Fibroblast of skin of left biceps (primary cell): ENCODE data around the gene DNAI7.

Experiments
- DNase-seq, 2 experiments: peaks; one replicate each; pipeline ENCODE4 v3.0.0-alpha.2; 2013; ENCODE audit warnings: low read depth in 2 of 2

The DNAI7 gene

DNA sequence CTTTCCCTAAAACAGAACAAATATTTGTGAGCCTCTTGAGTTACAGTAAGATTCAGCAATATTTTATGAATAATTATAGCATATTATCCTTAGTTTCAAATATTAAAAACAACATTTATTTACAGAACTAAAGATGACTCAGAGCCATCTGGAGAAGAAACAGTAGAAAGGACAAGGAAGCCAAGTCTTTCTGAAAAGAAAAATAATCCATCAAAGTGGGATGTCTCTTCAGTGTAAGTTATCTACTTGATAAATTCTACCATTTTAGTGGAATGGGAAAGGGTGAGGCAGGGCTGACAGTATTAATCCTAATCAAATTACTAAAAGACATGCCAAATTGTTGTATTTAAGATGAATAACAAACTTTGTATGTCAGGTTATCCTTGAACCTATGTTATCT lies 88.1 kb downstream of the DNAI7 start:
- no peak for DNase-seq

DNA sequence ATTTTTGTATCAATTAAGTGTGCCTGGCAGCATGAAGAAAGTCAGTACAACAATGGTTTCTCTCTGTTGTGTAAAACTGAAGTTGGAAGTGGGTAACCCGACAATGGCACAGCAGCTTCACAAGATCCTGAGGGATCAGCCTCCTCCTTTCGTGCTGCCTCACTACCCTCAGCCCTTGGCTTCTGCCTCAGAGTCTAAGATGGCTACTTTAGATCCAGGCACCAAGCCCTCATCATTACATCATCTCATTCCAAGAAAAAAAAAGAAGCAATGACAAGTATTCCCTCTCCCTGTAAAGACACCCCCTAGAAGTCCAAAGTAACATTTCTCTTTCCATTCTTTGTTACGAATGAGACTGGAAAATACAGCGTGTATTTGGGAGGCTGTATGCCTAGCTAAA lies 92.6 kb downstream of the DNAI7 start:
- DNase-seq: no peak

DNA sequence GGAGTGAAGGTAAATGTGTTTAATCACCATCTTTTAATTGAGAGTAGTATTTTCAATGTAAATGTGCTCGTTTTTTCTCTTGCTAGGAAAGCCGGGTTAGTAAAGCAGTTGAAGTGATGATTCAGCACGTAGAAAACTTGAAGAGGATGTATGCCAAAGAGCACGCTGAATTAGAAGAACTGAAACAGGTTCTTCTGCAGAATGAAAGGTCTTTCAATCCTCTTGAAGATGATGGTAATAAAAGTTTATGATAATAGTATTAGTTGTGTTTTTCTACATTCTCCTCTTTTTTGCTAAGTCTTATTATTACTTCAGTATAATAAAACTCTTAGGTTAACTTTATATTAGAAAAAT lies 93.9 kb downstream of the DNAI7 start:
- DNase-seq: no peak

DNA sequence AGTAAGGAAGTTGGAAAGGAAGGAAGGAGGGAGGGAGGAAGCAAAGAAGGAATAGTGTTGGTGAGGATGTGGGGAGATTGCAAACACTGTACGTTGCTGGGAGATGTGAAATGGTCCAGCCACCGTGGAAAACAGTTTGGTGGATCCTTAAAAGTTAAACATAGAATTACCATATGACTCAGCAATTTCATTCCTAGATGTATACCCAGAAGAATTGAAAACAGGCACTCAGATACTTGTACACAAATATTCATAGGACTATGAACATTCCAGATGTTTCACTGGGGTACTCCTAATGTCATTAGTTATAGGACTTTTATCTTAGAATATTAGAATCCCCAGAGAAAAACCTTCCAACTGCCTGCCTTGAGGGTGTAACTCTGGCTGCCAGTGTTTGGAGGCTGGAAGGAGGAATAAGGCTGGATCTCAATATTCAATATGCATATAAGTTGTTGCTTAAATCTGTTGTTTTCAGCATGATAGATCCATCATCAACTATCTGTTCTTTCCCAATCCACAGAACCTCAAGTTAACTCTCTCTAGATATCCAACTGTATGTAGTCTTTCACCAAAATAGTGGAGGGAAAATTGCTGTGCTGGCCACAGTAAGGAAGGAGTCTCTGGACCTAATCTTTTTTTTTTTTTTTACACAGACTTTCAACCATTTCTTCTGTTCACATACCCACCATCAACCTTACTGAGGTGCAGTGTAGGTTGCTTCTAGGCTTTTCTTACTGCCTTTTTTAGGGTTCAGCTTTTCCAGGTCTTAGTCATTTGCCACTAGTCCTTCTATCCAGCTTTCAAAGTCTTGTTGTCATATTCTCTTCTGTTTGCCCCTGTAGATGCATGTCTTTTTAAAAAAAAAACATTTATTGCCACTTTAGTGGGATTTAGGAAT lies 94.5 kb downstream of the DNAI7 start:
- DNase-seq: no peak

DNA sequence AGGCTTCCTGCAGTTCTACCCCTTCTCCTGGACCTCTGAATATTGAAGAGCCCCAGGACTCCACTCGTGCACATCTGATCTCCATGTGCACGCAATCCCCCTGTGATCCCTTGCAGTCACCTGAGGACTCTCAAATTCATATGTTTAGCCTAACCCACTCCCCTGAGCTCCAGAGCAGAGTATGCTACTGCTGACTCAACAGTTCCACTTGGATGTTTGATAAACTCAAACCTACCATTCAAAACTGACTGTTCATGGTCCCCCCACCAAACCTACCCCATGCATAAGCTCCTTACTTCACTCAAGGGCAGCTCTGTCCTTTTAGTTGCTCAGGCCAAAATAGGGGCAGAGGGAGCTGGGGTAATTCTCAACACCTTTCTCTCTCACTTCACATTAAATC lies 96.0 kb downstream of the DNAI7 start:
- no peak for DNase-seq

DNA sequence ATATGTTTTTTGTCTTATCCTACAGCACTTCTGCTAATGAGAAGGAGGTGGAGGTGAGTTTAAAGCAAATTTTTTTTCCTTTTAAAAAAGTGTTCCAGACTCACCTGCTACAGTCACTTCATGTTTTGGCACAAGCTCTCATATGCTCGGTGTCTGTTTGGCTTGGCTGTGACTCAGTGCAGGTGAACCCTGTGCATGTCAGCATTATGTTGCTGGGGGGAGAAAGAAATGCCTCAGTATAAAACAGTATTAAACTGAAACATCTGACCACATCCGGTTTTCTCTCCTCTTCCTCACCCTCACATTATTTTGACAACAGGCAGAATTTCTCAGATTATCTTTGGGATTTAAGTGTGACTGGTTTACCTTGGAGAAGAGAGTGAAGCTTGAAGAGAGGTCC lies 105.2 kb downstream of the DNAI7 start:
- no peak for DNase-seq

DNA sequence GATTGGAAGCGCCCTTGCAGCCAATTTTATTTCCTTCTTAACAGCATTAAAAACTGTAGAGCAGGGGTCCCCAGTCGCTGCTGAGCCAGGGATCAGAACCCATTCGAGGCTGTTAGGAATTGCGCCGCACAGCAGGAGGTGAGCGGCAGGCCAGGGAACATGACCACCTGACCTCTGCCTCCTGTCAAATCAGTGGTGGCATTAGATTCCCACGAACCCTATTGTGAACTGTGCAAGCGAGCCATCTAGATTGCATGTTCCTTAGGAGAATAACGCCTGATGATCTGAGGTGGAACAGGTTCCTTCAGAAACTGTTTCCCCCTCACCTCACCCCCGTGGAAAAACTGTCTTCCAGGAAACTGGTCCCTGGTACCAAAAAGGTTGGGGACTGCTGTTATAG lies 107.4 kb downstream of the DNAI7 start:
- DNase-seq: no peak

DNA sequence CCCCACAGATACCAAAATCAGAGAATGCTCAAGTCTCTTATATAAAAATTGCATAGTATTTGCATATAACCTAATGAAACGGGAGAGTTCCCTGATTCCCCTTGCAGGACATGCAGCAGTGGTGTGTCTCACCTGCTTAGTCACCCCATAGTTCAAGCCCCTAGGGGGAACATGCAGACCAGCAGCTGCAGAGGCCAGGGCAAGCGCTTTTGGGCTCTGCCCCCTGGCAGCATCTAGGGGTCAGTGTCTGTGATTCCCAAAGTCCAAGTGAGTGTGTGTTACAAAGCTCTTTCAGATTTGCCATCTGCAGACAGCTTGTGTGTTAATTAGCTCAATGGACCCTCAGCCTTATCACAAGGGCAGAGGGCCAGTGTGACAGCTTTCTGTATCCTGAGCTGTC lies 110.1 kb downstream of the DNAI7 start:
- DNase-seq: no peak

DNA sequence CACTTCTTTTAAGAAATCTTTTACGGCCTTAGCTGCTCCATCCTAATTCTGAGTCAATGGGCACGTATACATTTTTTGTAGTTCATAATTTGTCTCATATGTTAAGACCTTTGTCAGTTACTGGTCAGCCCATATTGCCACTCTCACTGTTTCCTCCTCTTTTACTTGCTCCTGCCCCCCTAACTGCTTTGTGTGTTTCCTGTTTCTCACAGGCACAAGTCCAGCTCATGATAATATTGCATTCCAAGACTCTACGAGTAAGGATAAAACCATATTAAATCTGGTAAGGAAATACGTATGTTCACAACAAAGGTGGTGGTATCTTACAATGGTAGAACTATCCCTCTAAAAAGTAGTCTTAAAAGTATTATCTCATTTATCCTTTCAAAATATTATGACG lies 111.7 kb downstream of the DNAI7 start:
- no peak for DNase-seq

DNA sequence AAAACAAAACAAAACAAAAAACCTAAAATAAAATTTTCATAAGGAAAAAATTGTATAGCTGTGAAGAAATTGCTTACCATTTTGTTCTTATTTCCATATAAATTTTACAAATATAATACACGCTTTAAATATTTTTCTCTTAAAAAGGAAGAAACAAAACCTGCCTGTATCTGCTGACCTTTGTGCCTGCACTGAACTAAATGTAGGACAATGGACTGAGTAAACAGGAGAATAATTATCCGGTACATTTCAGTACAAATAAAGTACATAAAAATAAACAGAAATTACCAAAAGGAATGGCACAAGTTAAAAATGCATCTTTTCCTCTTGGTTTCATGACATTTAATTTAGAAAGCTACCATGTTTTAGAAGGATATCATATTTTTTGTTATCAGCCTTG lies 112.3 kb downstream of the DNAI7 start:
- DNase-seq: no peak

DNA sequence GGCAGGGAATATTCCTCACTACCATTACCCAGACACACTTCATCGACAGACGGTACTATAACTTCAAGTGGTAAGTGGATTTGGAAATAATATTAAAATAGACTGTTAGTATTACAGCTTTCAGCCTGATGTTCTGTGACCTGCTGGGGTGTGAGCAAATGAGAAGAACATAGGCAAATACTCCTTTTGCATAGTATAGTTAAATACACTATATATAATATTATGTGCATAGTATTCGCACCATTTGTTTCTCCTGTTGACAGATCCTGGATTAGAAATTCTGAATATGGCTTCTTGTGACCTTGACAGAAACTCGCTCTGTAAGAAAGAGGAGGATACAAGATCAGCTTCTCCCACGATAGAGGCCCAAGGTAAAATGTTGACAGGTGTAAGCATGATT lies 115.6 kb downstream of the DNAI7 start:
- no peak for DNase-seq

DNA sequence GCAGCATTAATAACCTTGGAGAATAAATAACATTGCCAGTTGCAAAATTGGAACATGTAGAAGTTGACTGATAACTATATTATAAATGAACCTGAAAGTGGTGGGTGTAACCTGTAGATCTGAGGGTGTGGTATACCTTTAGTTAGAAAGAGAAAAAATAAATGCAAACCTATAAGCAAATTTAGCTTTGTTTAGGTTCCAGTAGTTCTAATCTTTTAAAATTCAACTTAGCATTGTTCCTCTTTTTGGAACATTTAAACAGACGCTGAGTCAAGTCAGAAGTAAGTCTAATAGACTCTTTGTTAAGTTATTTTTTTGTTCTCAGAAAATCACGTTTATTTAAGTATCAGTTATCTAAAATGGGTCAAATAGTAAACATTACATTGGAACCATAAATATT lies 120.0 kb downstream of the DNAI7 start:
- no peak for DNase-seq

DNA sequence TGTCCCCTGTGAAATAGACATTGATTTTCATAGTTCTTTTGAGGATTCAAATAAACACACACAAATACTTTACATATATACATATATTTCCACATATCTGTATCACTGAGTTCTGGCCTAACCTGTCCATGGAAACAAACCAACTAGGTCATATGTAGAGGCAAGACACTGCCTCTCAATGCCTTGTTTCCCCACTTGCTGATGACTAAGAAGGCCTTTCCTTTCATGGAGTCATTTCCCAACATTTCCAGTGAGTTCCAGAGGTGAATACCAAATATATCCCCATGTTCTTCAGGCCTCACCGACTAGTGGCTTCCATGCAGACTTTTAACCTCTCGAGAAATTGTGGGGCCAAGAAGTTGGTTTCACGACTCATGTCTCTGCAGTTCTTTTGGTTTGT lies 120.8 kb downstream of the DNAI7 start:
- no peak for DNase-seq

DNA sequence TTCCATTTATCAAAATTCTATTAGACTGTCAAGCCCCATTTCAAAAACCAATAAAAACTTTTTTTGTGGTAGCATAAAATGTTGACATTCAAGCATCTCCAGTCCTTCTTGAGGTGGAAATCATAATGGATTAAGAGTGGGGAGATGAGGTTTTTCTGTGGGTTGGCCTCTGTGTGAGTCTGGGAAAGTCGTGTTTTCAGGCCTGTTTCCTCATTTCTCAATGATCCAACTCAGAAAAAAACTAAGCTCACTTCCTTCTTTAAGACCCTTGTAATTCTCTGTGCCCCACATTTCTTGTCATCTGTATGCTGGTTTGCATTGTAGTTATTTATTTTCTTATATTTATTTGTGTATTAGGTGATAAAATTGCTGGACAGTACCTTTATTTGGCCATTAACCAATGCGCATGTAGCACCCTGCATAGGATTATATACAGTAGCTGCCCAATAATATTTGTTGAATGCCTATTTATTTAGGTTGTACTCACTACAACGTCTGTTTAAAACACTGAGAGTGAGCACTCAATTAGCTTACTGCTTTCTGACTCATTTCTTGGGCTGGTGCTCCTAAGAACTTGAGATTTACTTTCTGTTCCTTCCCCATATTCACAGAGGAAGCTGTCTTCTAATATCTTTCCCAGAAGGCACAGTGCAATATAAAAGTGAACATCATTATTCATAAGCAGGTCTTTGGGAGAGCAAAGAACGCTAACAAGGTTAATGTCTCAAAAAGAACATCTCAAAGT lies 121.9 kb downstream of the DNAI7 start:
- DNase-seq: no peak

DNA sequence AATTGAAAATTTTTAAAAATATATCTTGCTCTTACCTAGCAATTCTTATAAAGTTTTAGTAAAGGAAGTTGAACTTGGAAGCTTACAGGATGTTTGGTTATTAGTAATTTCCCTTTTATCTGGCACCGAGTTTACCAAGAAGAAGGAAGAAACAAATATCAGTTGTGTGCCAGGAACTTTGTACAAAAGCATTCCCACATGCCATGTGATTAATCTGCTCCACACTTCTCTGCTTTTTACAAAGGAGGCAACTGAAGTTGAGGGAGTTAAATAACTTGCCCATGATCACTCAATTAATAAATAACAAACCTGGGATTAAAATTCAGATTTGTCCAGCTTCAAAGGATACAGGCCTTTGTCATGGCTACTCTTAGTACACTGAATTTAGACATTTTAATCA lies 123.6 kb downstream of the DNAI7 start:
- no peak for DNase-seq

DNA sequence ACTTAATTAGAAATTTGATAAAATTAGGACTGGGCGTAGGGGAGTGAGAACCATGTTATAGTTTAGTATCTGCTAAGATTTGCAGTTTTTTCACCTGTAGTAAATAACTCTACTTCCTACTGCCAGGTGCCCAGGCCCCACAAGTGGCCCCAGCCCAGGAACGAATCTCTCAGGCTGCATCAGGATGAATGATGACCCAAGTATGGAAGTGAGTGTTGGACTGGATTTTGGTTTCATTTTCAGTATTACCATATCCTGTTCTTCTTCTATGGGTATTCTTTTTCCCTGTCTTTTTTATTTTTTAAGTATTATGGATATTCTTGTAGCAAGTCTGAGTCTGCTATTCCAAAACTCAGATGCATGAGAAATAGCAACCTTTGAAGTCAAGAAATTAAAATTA lies 125.7 kb downstream of the DNAI7 start:
- no peak for DNase-seq

DNA sequence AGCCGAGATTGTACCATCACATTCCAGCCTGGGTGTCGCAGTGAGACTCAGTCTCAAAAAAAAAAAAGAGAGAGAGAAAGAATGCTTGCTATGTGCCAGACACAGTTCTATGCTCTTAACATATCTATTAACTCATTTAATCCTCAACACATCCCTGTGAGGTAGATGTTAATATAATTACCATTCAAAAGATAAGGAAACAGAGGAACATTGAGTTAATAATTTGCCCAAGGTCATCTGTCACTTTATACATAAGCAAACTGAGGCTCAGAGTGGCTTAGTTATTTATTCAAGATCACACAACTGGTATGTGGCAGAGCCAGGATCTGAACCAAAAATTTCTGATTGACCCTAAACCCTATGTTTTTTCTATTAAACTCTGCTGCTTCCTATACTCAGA lies 129.9 kb downstream of the DNAI7 start:
- no peak for DNase-seq

DNA sequence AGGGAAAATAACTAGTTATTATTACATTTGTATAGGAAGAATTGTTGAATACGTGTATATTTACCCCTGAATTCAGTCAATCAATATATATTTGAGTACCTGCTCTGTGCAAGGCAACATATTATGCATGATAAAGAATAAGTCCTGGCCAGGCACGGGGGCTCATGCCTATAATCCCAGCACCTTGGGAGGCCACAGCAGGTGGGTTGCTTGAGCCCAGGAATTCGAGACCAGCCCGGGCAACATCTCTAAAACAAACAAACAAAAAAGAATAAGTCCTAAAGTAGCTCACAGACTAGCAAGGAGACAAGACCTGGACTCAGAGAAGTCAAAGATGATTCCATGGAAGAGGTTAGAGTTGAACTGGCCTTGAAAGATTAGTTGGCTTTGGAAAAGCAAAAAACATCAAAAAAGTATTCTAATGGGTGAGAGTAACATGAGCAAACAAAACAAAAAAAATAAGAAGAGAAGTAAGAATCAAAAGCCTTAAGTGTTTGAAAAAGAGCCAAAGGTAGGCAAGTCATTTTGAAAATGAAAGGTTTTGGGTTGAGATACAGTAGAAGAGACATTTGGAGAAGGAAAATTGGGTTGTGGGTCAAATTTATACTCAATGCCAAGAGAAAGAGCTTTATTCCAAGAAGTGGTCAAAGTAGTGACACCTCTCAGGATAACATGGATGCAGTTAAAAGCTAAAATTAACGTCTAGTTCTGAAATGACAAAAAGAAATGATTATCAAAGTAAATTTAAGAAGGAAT lies 130.9 kb downstream of the DNAI7 start:
- DNase-seq: no peak

DNA sequence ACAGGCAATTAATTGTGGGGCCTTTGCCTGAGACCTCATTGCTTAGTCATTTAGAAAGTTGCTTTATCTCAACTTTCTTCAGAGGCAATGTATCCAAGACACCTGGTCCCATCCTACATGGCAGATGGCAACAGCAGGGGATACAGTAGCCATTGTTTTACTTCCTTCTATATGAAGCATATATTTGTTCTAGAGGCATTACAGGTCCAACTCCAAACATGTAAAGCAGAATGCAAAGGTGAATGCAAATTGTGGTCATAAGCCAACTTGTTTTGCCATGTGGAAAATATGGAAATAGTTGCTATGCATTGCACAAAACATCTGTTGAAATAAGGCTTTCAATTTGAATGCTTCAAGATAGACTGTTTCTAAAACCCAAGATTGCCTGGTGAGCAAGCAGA lies 136.3 kb downstream of the DNAI7 start:
- no peak for DNase-seq
